Esophagus squamous epithelium (tissue), 4 donors: ENCODE data around the gene DCUN1D3.

Experiments used
- CTCF ChIP-seq, 6 experiments: fragments of 450-650 bp in 4 of 6; fragments of 200-600 bp in 2 of 6; sonication (generic) in 2 of 6; IDR thresholded peaks; one replicate each; pipeline ENCODE4 v1.5.1; 2016 to 2019; ENCODE audit warnings: antibody characterized with exemption in 6 of 6, mild to moderate bottlenecking in 4 of 6, moderate library complexity in 4 of 6
- POLR2A ChIP-seq, 4 donors: fragments of 450-650 bp; IDR thresholded peaks; one replicate each; pipeline ENCODE4 v1.6.1; 2017; ENCODE audit warnings: antibody characterized with exemption in 4 of 4, mild to moderate bottlenecking in 4 of 4, moderate library complexity in 3 of 4

- no peak for TF ChIP-seq CTCF (IDR thresholded peaks at IDR 0.05)
- TF ChIP-seq POLR2A (IDR thresholded peaks at IDR 0.05) = no peak
These were observed 13.0 kb downstream of the DCUN1D3 start for GRCh38 chr16:20887207-20887606.
